MM.1S (cell line): Measurements from ENCODE around the gene ATP1A2.

Source experiments
- DNase-seq: peaks from one replicate; pipeline ENCODE4 v3.0.0-alpha.2; 2015
- H2AFZ ChIP-seq: fragments of 300-600 bp; sonication (generic); 2 replicates; pipeline ENCODE4 v1.6.0; 2016; ENCODE audit warnings: antibody characterized with exemption, low read length
- H3F3A ChIP-seq: fragments of 300-600 bp; sonication (generic); 2 replicates; pipeline ENCODE4 v1.6.1; 2016; ENCODE audit warnings: mild to moderate bottlenecking, antibody characterized with exemption, low read length, moderate library complexity, mixed read lengths; ENCODE audit not compliant: insufficient read depth
- H3K27ac ChIP-seq: fragments of 300-600 bp; sonication (generic); 2 replicates; pipeline ENCODE4 v1.5.1; 2016; ENCODE audit warnings: mild to moderate bottlenecking, low read length
- H3K27me3 ChIP-seq: fragments of 300-600 bp; sonication (generic); replicated peaks from 2 replicates; pipeline ENCODE4 v1.6.0; 2016; ENCODE audit warnings: low read length; ENCODE audit not compliant: insufficient read depth
- H3K36me3 ChIP-seq: fragments of 300-600 bp; sonication (generic); replicated peaks from 2 replicates; pipeline ENCODE4 v1.6.1; 2016; ENCODE audit warnings: mild to moderate bottlenecking, low read length, mixed read lengths; ENCODE audit not compliant: insufficient read depth
- H3K4me1 ChIP-seq: fragments of 300-600 bp; sonication (generic); 2 replicates; pipeline ENCODE4 v1.6.1; 2016; ENCODE audit warnings: low read length, mixed read lengths
- H3K4me2 ChIP-seq: fragments of 300-600 bp; sonication (generic); 2 replicates; pipeline ENCODE4 v1.6.0; 2016; ENCODE audit warnings: low read depth, low read length
- H3K4me3 ChIP-seq: fragments of 300-600 bp; sonication (generic); 2 replicates; pipeline ENCODE4 v1.5.1; 2016; ENCODE audit warnings: low read length, mixed read lengths
- H3K79me2 ChIP-seq: fragments of 300-600 bp; sonication (generic); 2 replicates; pipeline ENCODE4 v1.6.1; 2016; ENCODE audit warnings: mixed run types, low read length, mixed read lengths
- H3K9ac ChIP-seq: fragments of 300-600 bp; sonication (generic); 2 replicates; pipeline ENCODE4 v1.6.1; 2016; ENCODE audit warnings: low read length, mixed read lengths
- H3K9me2 ChIP-seq: fragments of 300-600 bp; sonication (generic); replicated peaks from 2 replicates; pipeline ENCODE4 v1.6.1; 2016; ENCODE audit warnings: mild to moderate bottlenecking, low read length, mixed read lengths; ENCODE audit not compliant: insufficient read depth
- H3K9me3 ChIP-seq: fragments of 300-600 bp; sonication (generic); replicated peaks from 2 replicates; pipeline ENCODE4 v1.6.1; 2016; ENCODE audit warnings: mild to moderate bottlenecking, low read length, mixed read lengths; ENCODE audit not compliant: insufficient read depth
- H4K20me1 ChIP-seq: fragments of 300-600 bp; sonication (generic); 2 replicates; pipeline ENCODE4 v1.6.1; 2016; ENCODE audit warnings: mild to moderate bottlenecking, low read length, moderate library complexity, mixed read lengths; ENCODE audit not compliant: insufficient read depth
- EZH2 ChIP-seq: fragments of 300-600 bp; sonication (generic); optimal IDR thresholded peaks from 2 replicates; pipeline ENCODE3; 2017; ENCODE audit warnings: low read depth, mild to moderate bottlenecking, antibody characterized with exemption, low read length, mixed read lengths
- EZH2phosphoT487 ChIP-seq: fragments of 300-600 bp; sonication (generic); IDR thresholded peaks from 2 replicates; pipeline ENCODE4 v1.6.1; 2018; ENCODE audit warnings: antibody characterized with exemption, low read length
- TF ChIP-seq, protein P1 (sequence below): fragments of 300-600 bp; sonication (generic); IDR thresholded peaks from 2 replicates; pipeline ENCODE4 v1.5.1; 2016; ENCODE audit warnings: antibody characterized with exemption, low read length, mixed read lengths

Gene ATP1A2

DNA sequence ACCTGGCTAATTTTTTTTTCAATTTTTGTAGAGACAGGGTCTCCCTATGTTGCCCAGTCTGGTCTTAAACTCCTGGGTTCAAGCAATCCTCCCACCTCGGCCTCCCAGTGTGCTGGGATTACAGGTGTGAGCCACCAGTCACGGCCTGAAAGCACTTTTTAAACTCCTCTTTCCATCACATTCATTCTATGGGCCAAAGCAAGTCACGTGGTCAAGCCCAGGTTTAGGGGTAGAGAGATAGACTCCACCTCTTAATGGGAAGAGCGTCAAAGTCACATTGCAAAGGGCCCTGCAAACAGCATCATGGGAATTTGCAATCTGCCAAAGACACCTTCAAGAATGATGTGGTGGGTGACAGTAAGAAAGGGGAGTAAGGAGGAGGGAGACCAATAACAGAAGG lies 43.0 kb downstream of the ATP1A2 start:
- Histone ChIP-seq H3K4me3 (no peak overlapping the region), H3K9ac (no peak overlapping the region), H3K27ac (no peak overlapping the region), H2AFZ (no peak overlapping the region), H3K4me2 (no peak overlapping the region), H4K20me1 (no peaks in the 10 kb centered on the region), H3K36me3 (no peaks in the 10 kb centered on the region), H3K4me1 (no peaks in the 10 kb centered on the region), H3K79me2 (no peaks in the 10 kb centered on the region), H3F3A (no peaks in the 10 kb centered on the region), H3K27me3 (no peaks in the 10 kb centered on the region), H3K9me3 (no peaks in the 10 kb centered on the region), H3K9me2 (no peaks in the 10 kb centered on the region)
- no peak for TF ChIP-seq EZH2phosphoT487
- no peak for TF ChIP-seq EZH2
- TF ChIP-seq, protein P1, sequence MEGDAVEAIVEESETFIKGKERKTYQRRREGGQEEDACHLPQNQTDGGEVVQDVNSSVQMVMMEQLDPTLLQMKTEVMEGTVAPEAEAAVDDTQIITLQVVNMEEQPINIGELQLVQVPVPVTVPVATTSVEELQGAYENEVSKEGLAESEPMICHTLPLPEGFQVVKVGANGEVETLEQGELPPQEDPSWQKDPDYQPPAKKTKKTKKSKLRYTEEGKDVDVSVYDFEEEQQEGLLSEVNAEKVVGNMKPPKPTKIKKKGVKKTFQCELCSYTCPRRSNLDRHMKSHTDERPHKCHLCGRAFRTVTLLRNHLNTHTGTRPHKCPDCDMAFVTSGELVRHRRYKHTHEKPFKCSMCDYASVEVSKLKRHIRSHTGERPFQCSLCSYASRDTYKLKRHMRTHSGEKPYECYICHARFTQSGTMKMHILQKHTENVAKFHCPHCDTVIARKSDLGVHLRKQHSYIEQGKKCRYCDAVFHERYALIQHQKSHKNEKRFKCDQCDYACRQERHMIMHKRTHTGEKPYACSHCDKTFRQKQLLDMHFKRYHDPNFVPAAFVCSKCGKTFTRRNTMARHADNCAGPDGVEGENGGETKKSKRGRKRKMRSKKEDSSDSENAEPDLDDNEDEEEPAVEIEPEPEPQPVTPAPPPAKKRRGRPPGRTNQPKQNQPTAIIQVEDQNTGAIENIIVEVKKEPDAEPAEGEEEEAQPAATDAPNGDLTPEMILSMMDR: no peak
- DNase-seq: no peak

- TF ChIP-seq, protein P1: no peak
- no peak for TF ChIP-seq EZH2phosphoT487
- TF ChIP-seq EZH2: no peak
- no peak overlapping the region for H3K4me3 ChIP-seq
- H4K20me1 ChIP-seq: no peaks in the 10 kb centered on the region
- no peaks in the 10 kb centered on the region for H3K36me3 ChIP-seq
- no peak for DNase-seq
- no peak overlapping the region for H3K4me2 ChIP-seq
- H3K27me3 ChIP-seq: no peaks in the 10 kb centered on the region
- H3K79me2 ChIP-seq: no peaks in the 10 kb centered on the region
- H3K4me1 ChIP-seq: no peaks in the 10 kb centered on the region
- H3K9me2 ChIP-seq: no peaks in the 10 kb centered on the region
- no peak overlapping the region for H3K9ac ChIP-seq
- no peak overlapping the region for H2AFZ ChIP-seq
- no peaks in the 10 kb centered on the region for H3F3A ChIP-seq
- no peaks in the 10 kb centered on the region for H3K9me3 ChIP-seq
- H3K27ac ChIP-seq: no peak overlapping the region
These were observed 44.3 kb downstream of the ATP1A2 start for GRCh38 chr1:160159846-160160245.

DNA sequence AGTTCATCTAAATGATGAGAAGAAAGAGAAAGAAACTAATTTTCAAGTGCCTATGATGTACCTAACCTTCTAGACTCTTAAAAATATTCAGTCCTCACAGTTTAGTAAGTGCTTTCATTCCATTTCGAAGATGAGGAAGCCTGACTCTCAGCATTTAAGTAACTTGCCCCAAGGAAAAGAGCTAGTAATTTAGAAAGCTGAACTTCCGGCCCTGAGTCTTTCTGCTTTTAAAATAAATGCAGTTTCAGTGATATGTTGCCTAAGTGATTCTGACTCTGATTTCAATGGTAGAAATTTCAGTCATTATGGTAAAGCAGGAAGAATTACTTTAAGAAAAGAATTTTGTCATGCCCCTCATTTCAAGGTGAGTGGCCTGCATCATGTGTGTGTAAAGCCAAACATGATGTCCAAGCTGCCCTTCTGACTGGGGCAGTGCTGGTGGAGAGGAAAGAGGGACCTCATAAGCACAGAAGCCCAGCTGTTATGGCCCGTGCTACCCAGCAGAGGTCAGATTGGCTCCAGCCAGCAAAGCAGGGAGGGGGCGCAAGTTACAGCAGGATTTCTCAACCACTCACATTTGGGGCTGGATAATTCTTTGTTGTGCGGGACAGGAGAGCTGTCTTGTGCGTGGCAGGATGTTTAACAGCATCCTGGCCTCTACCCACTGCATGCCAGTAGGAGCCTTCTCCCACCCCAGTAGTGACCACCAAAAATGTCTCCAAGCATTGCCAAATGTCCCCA lies 46.6 kb downstream of the ATP1A2 start:
- Histone ChIP-seq H4K20me1 (no peaks in the 10 kb centered on the region), H3K9me2 (no peaks in the 10 kb centered on the region), H3K4me1 (no peaks in the 10 kb centered on the region), H3K79me2 (no peaks in the 10 kb centered on the region), H3K4me3 (no peak overlapping the region), H3K9me3 (no peaks in the 10 kb centered on the region), H2AFZ (no peak overlapping the region), H3K9ac (no peak overlapping the region), H3K4me2 (no peak overlapping the region), H3F3A (no peaks in the 10 kb centered on the region), H3K27ac (no peak overlapping the region), H3K27me3 (peaks cover under 1% of the 10 kb centered on the region; the same call in 1 of the 2 replicates), H3K36me3 (no peaks in the 10 kb centered on the region)
- no peak for TF ChIP-seq EZH2phosphoT487
- TF ChIP-seq, protein P1: peak; percentile 38
- DNase-seq: no peak
